Lung (tissue), 12 donors: Measurements from ENCODE around the gene EHD4. TPM values are rescaled to one million over a fixed set of nuclear protein-coding genes. Genes with fewer than 3 reads are reported as not detected.

Experiments
- ATAC-seq: fragments of 200-7000 bp; cut with Tn5 transposase; one replicate; pipeline ENCODE4 v1.9.1; 2020; ENCODE audit warnings: moderate number of reproducible peaks; ENCODE audit not compliant: insufficient read depth, low FRiP score
- DNase-seq, 3 donors: peaks; one replicate each; pipeline ENCODE4 v3.0.0-alpha.2; 2013 to 2017
- H3K27ac ChIP-seq, 2 donors: one replicate each; pipeline ENCODE4 v1.5.1; 2013; ENCODE audit warnings: mild to moderate bottlenecking in 2 of 2, moderate library complexity in 2 of 2, control low read depth in 1 of 2, inconsistent platforms in 1 of 2, low read depth in 1 of 2, low read length in 1 of 2
- H3K27me3 ChIP-seq, 3 donors: one replicate each; pipeline ENCODE4 v1.5.1; 2013; ENCODE audit warnings: low read length in 2 of 3; ENCODE audit not compliant: control insufficient read depth in 3 of 3, insufficient read depth in 3 of 3
- H3K36me3 ChIP-seq, 4 donors: one replicate each; pipeline ENCODE4 v1.5.1; 2013; ENCODE audit warnings: low read length in 4 of 4, mild to moderate bottlenecking in 1 of 4, moderate library complexity in 1 of 4; ENCODE audit not compliant: control insufficient read depth in 4 of 4, insufficient read depth in 4 of 4
- H3K4me1 ChIP-seq, 5 donors: one replicate each; pipeline ENCODE4 v1.5.1; 2013; ENCODE audit warnings: low read length in 5 of 5, mild to moderate bottlenecking in 2 of 5, moderate library complexity in 1 of 5; ENCODE audit not compliant: control insufficient read depth in 5 of 5, insufficient read depth in 5 of 5
- H3K4me3 ChIP-seq: one replicate; pipeline ENCODE4 v1.5.1; 2013; ENCODE audit warnings: mild to moderate bottlenecking, control low read depth, moderate library complexity
- H3K9ac ChIP-seq, 2 donors: one replicate each; pipeline ENCODE4 v1.5.1; 2013; ENCODE audit warnings: low read length in 2 of 2, control low read depth in 1 of 2; ENCODE audit not compliant: insufficient read depth in 1 of 2
- H3K9me3 ChIP-seq, 4 donors: one replicate each; pipeline ENCODE4 v1.5.1; 2013; ENCODE audit warnings: low read length in 3 of 4, mild to moderate bottlenecking in 1 of 4, moderate library complexity in 1 of 4; ENCODE audit not compliant: control insufficient read depth in 4 of 4, insufficient read depth in 3 of 4
- WGBS, 2 donors: extraction: QIAGEN DNeasy Blood & Tissue Kit; methylation state at CpG; one replicate each; pipeline ENCODE4 v1.1.7; 2013; 5-methylcytosine and 5-hydroxymethylcytosine counted together
- polyA plus RNA-seq, 2 donors: library from polyadenylated mRNA; stranded (reverse); fragments of 200-250 nt; gene quantifications; one replicate each; pipeline ENCODE4 v1.2.1, GENCODE V29; 2013
- total RNA-seq, 2 donors: library from RNA; depleted of rRNA in 1 of 2; stranded (reverse); fragments of >200 nt in 1 of 2; gene quantifications; one replicate each; pipeline ENCODE4 v1.2.1, GENCODE V29; 2014 to 2021
- TF ChIP-seq, protein P1 (sequence below): IDR thresholded peaks from 2 replicates; pipeline ENCODE4 v1.5.1; 2012; ENCODE audit warnings: mild to moderate bottlenecking; ENCODE audit errors: control extremely low read depth, extremely low read depth
- donor health status: control.
- donor health status: control.
- donor health status: Bipolar disorder and iron deficiency.
- donor health status: healthy.
- donor health status: DM: yes; HTN: yes; CAD: no.

Gene EHD4
- total and polyA plus RNA-seq, 4 donors = 16.4 to 36.3 (median 25.9) TPM

DNA sequence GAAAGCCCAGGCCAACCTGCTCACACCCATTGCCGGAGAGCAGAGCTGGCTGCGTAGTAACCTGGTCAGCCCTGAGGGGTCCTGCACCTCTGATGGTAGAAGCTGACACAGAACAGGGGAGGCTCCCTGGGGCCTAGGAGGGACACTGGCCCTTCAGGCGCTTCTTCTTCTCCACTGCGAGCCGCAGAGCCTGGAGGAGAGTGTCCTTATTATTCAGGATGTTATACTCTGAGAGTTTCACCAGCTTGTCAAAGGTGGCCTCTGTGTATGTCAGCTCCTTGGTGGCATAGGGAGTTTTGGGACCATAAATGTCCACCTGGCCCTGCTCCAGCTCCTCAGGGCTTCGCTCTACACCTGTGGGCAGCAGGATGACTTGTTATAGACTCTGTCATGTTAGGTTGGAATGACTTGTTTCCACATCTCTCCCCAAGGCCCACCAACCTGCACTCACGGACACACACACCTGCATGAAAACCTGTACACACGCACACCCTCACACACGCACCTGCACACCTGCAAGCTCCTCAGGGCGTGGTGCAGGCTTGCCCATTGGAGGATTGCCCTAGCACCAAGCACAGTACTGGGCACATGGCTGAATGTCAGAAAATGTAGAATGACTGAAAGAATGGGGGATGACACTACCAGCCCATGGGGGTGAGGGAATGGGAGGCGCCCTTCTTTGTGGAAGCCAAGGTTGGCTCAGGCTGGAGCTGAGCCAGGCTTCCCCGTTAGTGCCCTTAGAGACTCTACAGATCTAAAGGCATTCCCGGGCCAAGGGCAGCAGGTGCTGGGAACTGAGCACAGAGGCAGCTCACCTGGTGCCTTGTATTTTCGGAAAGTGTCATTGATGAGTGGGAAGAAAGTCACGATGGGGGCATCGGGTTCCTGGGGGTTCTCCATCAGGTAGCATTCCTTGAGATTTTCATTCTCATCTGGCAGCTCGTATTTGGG lies 11.5 kb upstream of the EHD4 start:
- 95 to 96% methylated on average over 17 of the region's 17 CpGs for WGBS, 2 donors
- Histone ChIP-seq H3K27ac (no peak overlapping the region), H3K9me3 (no peaks in the 10 kb centered on the region), H3K9ac (no peak overlapping the region), H3K4me1 (peaks cover 0 to 5% (median 0%) of the 10 kb centered on the region in 5 donors), H3K4me3 (no peak overlapping the region), H3K36me3 (no peaks in the 10 kb centered on the region), H3K27me3 (peaks cover 0 to 2% (median 0%) of the 10 kb centered on the region in 3 donors)
- DNase-seq (no peak), ATAC-seq (no peak)
- TF ChIP-seq, protein P1, sequence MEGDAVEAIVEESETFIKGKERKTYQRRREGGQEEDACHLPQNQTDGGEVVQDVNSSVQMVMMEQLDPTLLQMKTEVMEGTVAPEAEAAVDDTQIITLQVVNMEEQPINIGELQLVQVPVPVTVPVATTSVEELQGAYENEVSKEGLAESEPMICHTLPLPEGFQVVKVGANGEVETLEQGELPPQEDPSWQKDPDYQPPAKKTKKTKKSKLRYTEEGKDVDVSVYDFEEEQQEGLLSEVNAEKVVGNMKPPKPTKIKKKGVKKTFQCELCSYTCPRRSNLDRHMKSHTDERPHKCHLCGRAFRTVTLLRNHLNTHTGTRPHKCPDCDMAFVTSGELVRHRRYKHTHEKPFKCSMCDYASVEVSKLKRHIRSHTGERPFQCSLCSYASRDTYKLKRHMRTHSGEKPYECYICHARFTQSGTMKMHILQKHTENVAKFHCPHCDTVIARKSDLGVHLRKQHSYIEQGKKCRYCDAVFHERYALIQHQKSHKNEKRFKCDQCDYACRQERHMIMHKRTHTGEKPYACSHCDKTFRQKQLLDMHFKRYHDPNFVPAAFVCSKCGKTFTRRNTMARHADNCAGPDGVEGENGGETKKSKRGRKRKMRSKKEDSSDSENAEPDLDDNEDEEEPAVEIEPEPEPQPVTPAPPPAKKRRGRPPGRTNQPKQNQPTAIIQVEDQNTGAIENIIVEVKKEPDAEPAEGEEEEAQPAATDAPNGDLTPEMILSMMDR = no peak

DNA sequence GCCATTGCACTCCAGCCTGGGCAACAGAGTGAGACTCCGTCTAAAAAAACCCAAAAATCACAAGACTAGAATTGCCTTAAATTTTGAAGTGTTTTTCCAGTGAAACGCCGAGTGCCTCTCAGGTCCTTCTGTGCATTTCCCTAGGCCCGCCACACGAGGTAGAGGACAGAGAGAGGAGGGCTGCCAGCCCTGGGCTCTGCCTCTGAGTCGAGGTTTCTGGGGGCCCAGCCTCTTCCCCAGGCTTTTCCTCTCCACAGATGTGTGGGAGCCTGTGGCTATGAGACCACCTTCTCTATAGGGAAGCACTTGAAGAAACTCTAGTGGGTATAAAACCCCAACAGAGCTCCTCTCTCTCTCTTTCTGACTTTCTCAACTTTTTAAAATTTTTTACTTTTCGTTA lies 10.9 kb upstream of the EHD4 start:
- no peaks in the 10 kb centered on the region for H3K36me3 ChIP-seq
- ATAC-seq (no peak), DNase-seq (no peak)
- no peak overlapping the region for H3K27ac ChIP-seq
- H3K27me3 ChIP-seq = no peaks in the 10 kb centered on the region
- no peak overlapping the region for H3K4me3 ChIP-seq
- TF ChIP-seq, protein P1 = no peak
- H3K4me1 ChIP-seq = peaks cover 0 to 5% (median 0%) of the 10 kb centered on the region in 5 donors
- 60 to 69% methylated on average over 6 to 7 of the region's 7 CpGs for WGBS, 2 donors
- H3K9ac ChIP-seq = no peak overlapping the region
- no peaks in the 10 kb centered on the region for H3K9me3 ChIP-seq

DNA sequence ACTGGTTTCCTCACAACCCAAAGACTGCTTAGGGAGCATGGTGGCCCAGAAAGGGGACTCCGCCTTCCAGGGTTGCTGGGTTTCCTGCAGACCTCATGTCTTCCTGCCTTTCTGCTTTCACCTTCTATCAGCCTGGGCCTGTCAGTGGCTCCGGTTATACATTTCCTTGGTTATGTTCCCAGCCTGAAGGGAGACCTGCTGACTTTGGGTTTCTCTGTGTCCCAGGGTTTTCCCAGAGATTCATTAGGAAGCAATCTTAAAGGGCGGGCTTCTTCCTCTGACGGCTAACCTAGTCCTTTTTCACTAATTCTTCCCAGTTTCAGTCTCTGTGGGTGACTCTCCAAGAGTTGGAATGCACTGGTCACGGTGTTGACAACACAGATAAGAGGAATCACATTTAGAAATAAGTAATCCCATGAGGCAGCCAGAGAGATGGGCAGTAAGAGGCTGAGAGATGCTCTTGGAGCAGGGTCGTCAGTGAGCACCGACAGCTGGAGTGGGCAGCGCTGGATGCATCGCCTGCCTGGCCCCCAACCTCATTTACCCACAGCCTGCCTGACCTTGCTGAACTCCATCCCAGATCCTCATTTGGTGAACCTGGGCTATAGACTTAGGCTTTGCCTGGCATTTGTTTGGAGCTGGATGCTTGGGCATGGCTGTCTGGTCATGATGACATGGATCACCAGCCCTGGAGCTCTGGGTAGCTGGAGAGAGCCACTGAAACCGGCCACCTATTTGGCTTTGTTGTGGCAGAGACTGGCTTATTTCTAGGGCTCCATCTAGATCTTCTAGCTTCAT lies 10.0 kb upstream of the EHD4 start:
- H3K9ac ChIP-seq = no peak overlapping the region
- no peak for DNase-seq

More for the DNA sequence above, 10.0 kb upstream of the EHD4 start:
- no peak for ATAC-seq
- TF ChIP-seq, protein P1 = no peak
- Histone ChIP-seq H3K27ac (no peak overlapping the region), H3K4me3 (no peak overlapping the region), H3K27me3 (no peaks in the 10 kb centered on the region), H3K9me3 (no peaks in the 10 kb centered on the region), H3K4me1 (peaks cover 0 to 5% (median 0%) of the 10 kb centered on the region in 5 donors), H3K36me3 (no peaks in the 10 kb centered on the region)
- WGBS, 2 donors = 87 to 88% methylated on average over 10 of the region's 10 CpGs
